Stomach (tissue), 4 donors: Measurements from ENCODE around the gene SNAPC2.

Experiments
- POLR2A ChIP-seq, 4 donors: fragments of 450-650 bp; IDR thresholded peaks; one replicate each; pipeline ENCODE4 v1.6.1; 2016; ENCODE audit warnings: antibody characterized with exemption in 4 of 4, control low read depth in 2 of 4, mild to moderate bottlenecking in 1 of 4, moderate library complexity in 1 of 4
- TF ChIP-seq, protein P1 (sequence below), 7 experiments: fragments of 450-650 bp in 4 of 7; fragments of 200-600 bp in 3 of 7; sonication (generic) in 3 of 7; IDR thresholded peaks; one replicate each; pipeline ENCODE4 v1.5.1; 2016 to 2019; ENCODE audit warnings: antibody characterized with exemption in 7 of 7, control low read depth in 2 of 7, mild to moderate bottlenecking in 1 of 7

- no peak for TF ChIP-seq POLR2A (IDR thresholded peaks at IDR 0.05)
- TF ChIP-seq, protein P1, sequence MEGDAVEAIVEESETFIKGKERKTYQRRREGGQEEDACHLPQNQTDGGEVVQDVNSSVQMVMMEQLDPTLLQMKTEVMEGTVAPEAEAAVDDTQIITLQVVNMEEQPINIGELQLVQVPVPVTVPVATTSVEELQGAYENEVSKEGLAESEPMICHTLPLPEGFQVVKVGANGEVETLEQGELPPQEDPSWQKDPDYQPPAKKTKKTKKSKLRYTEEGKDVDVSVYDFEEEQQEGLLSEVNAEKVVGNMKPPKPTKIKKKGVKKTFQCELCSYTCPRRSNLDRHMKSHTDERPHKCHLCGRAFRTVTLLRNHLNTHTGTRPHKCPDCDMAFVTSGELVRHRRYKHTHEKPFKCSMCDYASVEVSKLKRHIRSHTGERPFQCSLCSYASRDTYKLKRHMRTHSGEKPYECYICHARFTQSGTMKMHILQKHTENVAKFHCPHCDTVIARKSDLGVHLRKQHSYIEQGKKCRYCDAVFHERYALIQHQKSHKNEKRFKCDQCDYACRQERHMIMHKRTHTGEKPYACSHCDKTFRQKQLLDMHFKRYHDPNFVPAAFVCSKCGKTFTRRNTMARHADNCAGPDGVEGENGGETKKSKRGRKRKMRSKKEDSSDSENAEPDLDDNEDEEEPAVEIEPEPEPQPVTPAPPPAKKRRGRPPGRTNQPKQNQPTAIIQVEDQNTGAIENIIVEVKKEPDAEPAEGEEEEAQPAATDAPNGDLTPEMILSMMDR (IDR thresholded peaks at IDR 0.05): no peak
Observed at GRCh38 chr19:7969555-7969939, 49.4 kb downstream of the SNAPC2 start.
